ENCODE data around the gene HSD17B1. TPM values are rescaled to one million over a fixed set of nuclear protein-coding genes. Genes with fewer than 3 reads are reported as not detected.
A peak's percentile ranks its signal among the peaks of the same experiment; 100 is the strongest.

Gene HSD17B1
- total and polyA plus RNA-seq, 2 of the 13 experiments (the other 11 are each of a cell fraction or from before 2014, with no cell fraction given): 0.54 to 0.93 TPM

- no peak for TF ChIP-seq FOXP4 (CRISPR knock-in tag; IDR thresholded peaks at IDR 0.05)
- TF ChIP-seq ARNTL (CRISPR knock-in tag; IDR thresholded peaks at IDR 0.05): 0 out of 2 replicates have a peak, but pooled peaks have one; percentile 21
- no peak for TF ChIP-seq ZNF562 (CRISPR knock-in tag; IDR thresholded peaks at IDR 0.05; ENCODE audit: borderline replicate concordance)
- no peak for TF ChIP-seq KAT8 (CRISPR knock-in tag; IDR thresholded peaks at IDR 0.05)
- TF ChIP-seq HNF4G (IDR thresholded peaks at IDR 0.05; ENCODE audit: borderline replicate concordance, low read depth, low read length): no peak
- TF ChIP-seq HNF4G (CRISPR knock-in tag; IDR thresholded peaks at IDR 0.05; ENCODE audit: borderline replicate concordance, low read depth): no peak
- TF ChIP-seq ZNF446 (CRISPR knock-in tag; IDR thresholded peaks at IDR 0.05): no peak
- no peak for TF ChIP-seq ZNF674 (CRISPR knock-in tag; IDR thresholded peaks at IDR 0.05; ENCODE audit: low read depth)
- no peak for TF ChIP-seq SRSF1 (optimal IDR thresholded peaks at IDR 0.05; ENCODE audit: low read depth, low read length)
- TF ChIP-seq ZFY (CRISPR knock-in tag; IDR thresholded peaks at IDR 0.05): 0 out of 2 replicates have a peak, but pooled peaks have one; percentile 10
- no peak for TF ChIP-seq ZNF660 (CRISPR knock-in tag; IDR thresholded peaks at IDR 0.05; ENCODE audit: borderline replicate concordance, low read depth)
- no peak for TF ChIP-seq CAMTA2 (CRISPR knock-in tag; IDR thresholded peaks at IDR 0.05; ENCODE audit: borderline replicate concordance)
- TF ChIP-seq ZNF12 (CRISPR knock-in tag; IDR thresholded peaks at IDR 0.05): no peak
- no peak for TF ChIP-seq FOXJ3 (CRISPR knock-in tag; IDR thresholded peaks at IDR 0.05; ENCODE audit: borderline replicate concordance)
- no peak for TF ChIP-seq CHD2 (IDR thresholded peaks at IDR 0.05; ENCODE audit: low read depth, low read length)
These were observed 14.8 kb upstream of the HSD17B1 start (continued) for GRCh38 chr17:42537826-42538451.
